Peyer's patch (tissue), 4 donors: ENCODE results near the gene PSMD9.
"Not testable (repeated sequence)": the region's sequence is repeated elsewhere in the genome, so short reads cannot be mapped to it uniquely, and the experiment has no call there.

Experiments used
- CTCF ChIP-seq, 6 experiments: fragments of 450-650 bp in 4 of 6; fragments of 200-600 bp in 2 of 6; sonication (generic) in 1 of 6; IDR thresholded peaks; one replicate each; pipeline ENCODE4 v1.5.1; 2017 to 2019; ENCODE audit warnings: antibody characterized with exemption in 6 of 6, mild to moderate bottlenecking in 3 of 6, moderate library complexity in 1 of 6
- POLR2A ChIP-seq, 2 donors: fragments of 450-650 bp; IDR thresholded peaks; one replicate each; pipeline ENCODE4 v1.5.1; 2017; ENCODE audit warnings: antibody characterized with exemption in 2 of 2, mild to moderate bottlenecking in 2 of 2, moderate library complexity in 2 of 2

- TF ChIP-seq POLR2A, CTCF (IDR thresholded peaks at IDR 0.05): not testable (repeated sequence)
These were observed 27.9 kb upstream of the PSMD9 start for GRCh38 chr12:121860699-121861098.
